Chondrocyte (in vitro differentiated cells): ENCODE results near the gene LRIT2. TPM values are rescaled to one million over a fixed set of nuclear protein-coding genes. Genes with fewer than 3 reads are reported as not detected.

Experiments used
- DNase-seq: peaks from one replicate; pipeline ENCODE4 v3.0.0; 2021; ENCODE audit warnings: mixed read lengths, low spot score
- H3K27ac Mint-ChIP-seq: one replicate; pipeline ENCODE4 v1.8.0; 2021; ENCODE audit warnings: mild to moderate bottlenecking, moderate library complexity, mixed read lengths; ENCODE audit not compliant: unreplicated experiment
- H3K27me3 Mint-ChIP-seq: 2 replicates; pipeline ENCODE4 v1.8.0; 2021; ENCODE audit warnings: low read depth, mixed read lengths
- H3K36me3 Mint-ChIP-seq: 2 replicates; pipeline ENCODE4 v1.8.0; 2021; ENCODE audit warnings: low read depth, mixed read lengths
- H3K4me1 Mint-ChIP-seq: 2 replicates; pipeline ENCODE4 v1.8.0; 2021; ENCODE audit warnings: low read depth, mild to moderate bottlenecking, mixed read lengths
- H3K4me3 Mint-ChIP-seq: one replicate; pipeline ENCODE4 v1.8.0; 2021; ENCODE audit warnings: mild to moderate bottlenecking, moderate library complexity, mixed read lengths; ENCODE audit not compliant: unreplicated experiment
- H3K9me3 Mint-ChIP-seq: 2 replicates; pipeline ENCODE4 v1.8.0; 2021; ENCODE audit warnings: low read depth, mixed read lengths
- total RNA-seq: library from RNA; stranded (reverse); gene quantifications from 3 replicates; pipeline ENCODE4 v1.2.1, GENCODE V29; 2021
- TF ChIP-seq, protein P1 (sequence below): fragments of 200-600 bp; sonication (generic); IDR thresholded peaks from 2 replicates; pipeline ENCODE4 v1.5.0; 2021; ENCODE audit warnings: antibody characterized with exemption, mild to moderate bottlenecking, moderate library complexity

Gene LRIT2
- total RNA-seq, 1 donor from 2014 or later, result not detected

DNA sequence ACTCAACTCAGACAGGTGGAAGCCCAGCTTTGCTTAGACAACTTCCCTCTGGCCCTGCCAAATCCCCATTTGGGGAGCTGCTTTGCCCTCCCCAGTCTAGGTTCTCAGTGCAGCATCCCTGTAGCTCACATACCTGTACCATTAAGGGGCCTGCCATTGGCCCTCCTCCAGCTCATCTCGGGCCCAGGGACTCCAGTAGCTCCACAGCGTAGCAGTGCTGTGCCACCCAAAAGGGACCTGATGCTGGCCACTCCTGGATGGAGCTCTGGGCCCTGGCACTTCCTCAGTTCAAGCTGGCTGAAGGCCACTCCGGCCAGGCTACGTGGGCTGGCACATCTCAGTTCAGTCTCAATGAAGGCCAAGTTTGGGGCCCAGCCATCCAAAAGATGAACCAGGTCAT, 8.6 kb upstream of the LRIT2 start:
- Mint-ChIP-seq H3K27ac (no peak overlapping the region), H3K27me3 (peaks cover 32% of the 10 kb centered on the region)

DNA sequence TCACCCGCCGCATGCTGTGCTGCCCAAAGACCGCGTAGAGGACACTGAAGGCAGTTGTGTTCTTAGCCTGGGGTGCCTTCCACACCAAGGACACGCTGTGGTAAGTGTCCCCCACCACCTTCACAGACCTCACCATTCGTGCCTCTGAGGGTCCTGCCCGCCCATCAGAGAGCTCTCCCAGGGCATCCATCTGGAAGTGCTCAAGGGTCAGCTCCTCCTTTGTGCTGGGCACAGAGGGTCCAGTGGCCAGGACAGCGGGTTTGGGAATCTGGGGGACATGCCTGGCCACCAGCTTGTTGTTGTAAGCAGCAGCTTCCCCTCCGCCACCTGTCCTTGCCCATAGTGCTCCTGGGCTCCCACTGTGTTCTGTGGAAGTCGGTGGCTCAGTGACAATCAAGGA, 7.0 kb upstream of the LRIT2 start:
- Mint-ChIP-seq H3K27me3 (peaks cover 33% of the 10 kb centered on the region), H3K4me1 (no peaks in the 10 kb centered on the region), H3K27ac (no peak overlapping the region), H3K4me3 (no peak overlapping the region), H3K36me3 (no peaks in the 10 kb centered on the region), H3K9me3 (no peaks in the 10 kb centered on the region)
- TF ChIP-seq, protein P1, sequence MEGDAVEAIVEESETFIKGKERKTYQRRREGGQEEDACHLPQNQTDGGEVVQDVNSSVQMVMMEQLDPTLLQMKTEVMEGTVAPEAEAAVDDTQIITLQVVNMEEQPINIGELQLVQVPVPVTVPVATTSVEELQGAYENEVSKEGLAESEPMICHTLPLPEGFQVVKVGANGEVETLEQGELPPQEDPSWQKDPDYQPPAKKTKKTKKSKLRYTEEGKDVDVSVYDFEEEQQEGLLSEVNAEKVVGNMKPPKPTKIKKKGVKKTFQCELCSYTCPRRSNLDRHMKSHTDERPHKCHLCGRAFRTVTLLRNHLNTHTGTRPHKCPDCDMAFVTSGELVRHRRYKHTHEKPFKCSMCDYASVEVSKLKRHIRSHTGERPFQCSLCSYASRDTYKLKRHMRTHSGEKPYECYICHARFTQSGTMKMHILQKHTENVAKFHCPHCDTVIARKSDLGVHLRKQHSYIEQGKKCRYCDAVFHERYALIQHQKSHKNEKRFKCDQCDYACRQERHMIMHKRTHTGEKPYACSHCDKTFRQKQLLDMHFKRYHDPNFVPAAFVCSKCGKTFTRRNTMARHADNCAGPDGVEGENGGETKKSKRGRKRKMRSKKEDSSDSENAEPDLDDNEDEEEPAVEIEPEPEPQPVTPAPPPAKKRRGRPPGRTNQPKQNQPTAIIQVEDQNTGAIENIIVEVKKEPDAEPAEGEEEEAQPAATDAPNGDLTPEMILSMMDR, result no peak
- no peak for DNase-seq

More for the DNA sequence above, 8.6 kb upstream of the LRIT2 start:
- Mint-ChIP-seq H3K36me3 (no peaks in the 10 kb centered on the region), H3K9me3 (no peaks in the 10 kb centered on the region), H3K4me3 (no peak overlapping the region), H3K4me1 (no peaks in the 10 kb centered on the region)
- TF ChIP-seq, protein P1, result no peak
- no peak for DNase-seq

DNA sequence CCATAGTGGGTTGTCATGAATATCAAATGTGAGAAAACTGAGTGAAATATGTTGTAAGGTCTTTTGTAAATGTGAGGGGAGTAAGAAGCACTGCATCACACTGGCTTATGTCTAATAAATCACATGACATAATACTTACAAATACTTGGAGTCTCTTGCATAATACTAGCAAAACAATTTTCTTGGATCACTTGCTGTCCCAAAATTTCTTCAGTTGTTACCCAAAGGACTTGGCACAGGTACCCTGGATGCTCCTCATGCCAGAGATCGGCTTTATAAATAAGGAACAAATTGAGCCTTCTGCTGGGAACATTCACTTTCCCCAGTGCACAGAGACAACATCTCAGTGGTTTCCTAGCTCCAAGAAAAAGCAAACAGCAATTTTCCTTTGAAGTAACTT, 5.0 kb upstream of the LRIT2 start:
- no peak for DNase-seq
- Mint-ChIP-seq H3K4me1 (no peaks in the 10 kb centered on the region), H3K9me3 (no peaks in the 10 kb centered on the region), H3K4me3 (no peak overlapping the region), H3K27me3 (peaks cover 28% of the 10 kb centered on the region), H3K27ac (no peak overlapping the region), H3K36me3 (no peaks in the 10 kb centered on the region)
- TF ChIP-seq, protein P1, result no peak

DNA sequence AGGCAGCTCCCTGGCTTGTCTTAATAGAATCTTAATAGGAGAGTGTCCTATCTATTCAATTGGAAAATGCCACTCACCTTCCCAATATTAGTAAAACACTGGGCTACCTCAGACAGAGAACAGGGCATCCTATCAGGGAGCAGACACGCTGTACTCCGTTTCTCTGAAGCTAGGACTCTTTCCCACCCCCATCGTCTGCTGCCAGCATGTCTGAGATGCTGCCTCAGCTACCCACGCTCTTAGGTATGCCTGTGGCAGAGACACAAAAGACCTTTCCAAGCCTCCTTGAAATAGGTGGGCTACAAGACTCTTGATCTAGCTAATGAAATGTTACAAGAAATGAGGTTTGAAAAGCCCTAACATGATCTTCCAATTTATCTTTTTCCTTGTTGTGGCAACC, 2.5 kb upstream of the LRIT2 start:
- no peak for DNase-seq
- Mint-ChIP-seq H3K36me3 (no peaks in the 10 kb centered on the region), H3K27me3 (peaks cover 30% of the 10 kb centered on the region), H3K4me1 (no peaks in the 10 kb centered on the region), H3K4me3 (no peak overlapping the region), H3K27ac (no peak overlapping the region), H3K9me3 (no peaks in the 10 kb centered on the region)
- TF ChIP-seq, protein P1, result no peak

DNA sequence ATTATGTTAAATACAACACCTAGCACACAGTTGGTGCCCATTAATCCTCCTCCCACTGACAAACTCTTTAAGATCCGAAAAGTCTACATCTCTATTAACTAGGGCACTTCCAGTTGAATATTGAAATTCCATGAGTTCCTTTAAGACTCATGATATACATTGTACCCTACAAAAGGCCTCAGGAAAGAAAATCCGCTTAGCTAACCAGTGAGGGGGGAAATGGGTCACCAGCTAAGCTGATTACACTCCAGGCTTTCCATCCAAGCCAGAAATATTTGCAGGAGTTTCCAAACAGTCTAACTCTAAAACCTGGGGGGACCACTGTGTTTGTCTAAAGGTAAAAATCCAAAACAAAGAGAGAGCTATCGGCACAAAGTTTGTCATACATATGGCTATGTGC, 1.3 kb upstream of the LRIT2 start:
- H3K9me3 Mint-ChIP-seq, result no peaks in the 10 kb centered on the region
- TF ChIP-seq, protein P1, result no peak
- H3K4me1 Mint-ChIP-seq, result no peaks in the 10 kb centered on the region
- no peak overlapping the region for H3K27ac Mint-ChIP-seq
- H3K36me3 Mint-ChIP-seq, result no peaks in the 10 kb centered on the region
- no peak overlapping the region for H3K4me3 Mint-ChIP-seq
- peaks cover 25% of the 10 kb centered on the region for H3K27me3 Mint-ChIP-seq
- DNase-seq, result no peak
